Muscle of leg (tissue), 11 donors: ENCODE data around the gene HSF2BP. TPM values are rescaled to one million over a fixed set of nuclear protein-coding genes. Genes with fewer than 3 reads are reported as not detected.
"Not testable (repeated sequence)": the region's sequence is repeated elsewhere in the genome, so short reads cannot be mapped to it uniquely, and the experiment has no call there.

ENCODE experiments used
- DNase-seq: peaks from one replicate; pipeline ENCODE4 v3.0.0; 2013
- H3K27ac ChIP-seq: one replicate; pipeline ENCODE4 v1.5.1; 2013; ENCODE audit warnings: mild to moderate bottlenecking, low read length, control low read depth
- H3K27me3 ChIP-seq: one replicate; pipeline ENCODE4 v1.6.1; 2013; ENCODE audit warnings: low read length; ENCODE audit not compliant: control insufficient read depth, insufficient read depth
- H3K36me3 ChIP-seq: one replicate; pipeline ENCODE4 v1.6.1; 2013; ENCODE audit warnings: low read length; ENCODE audit not compliant: control insufficient read depth, insufficient read depth
- H3K4me1 ChIP-seq: one replicate; pipeline ENCODE4 v1.6.1; 2013; ENCODE audit warnings: low read length; ENCODE audit not compliant: control insufficient read depth, insufficient read depth
- H3K4me3 ChIP-seq: one replicate; pipeline ENCODE4 v1.5.1; 2013; ENCODE audit warnings: low read length, control low read depth
- H3K9me3 ChIP-seq: replicated peaks from 2 replicates; pipeline ENCODE4 v1.6.1; 2013; ENCODE audit warnings: low read depth, low read length; ENCODE audit not compliant: control insufficient read depth
- WGBS: methylation state at CpG from one replicate; pipeline ENCODE4 v1.1.5; 2013; ENCODE audit warnings: missing lambda C conversion rate; ENCODE audit not compliant: insufficient coverage; 5-methylcytosine and 5-hydroxymethylcytosine counted together
- polyA plus RNA-seq, 8 donors: library from polyadenylated mRNA; unstranded; fragments of 120-200 nt; gene quantifications; one replicate each; pipeline versions ENCODE4 v1.2.1 to v1.2.3, GENCODE V29; 2013; ENCODE audit warnings: inconsistent platforms in 1 of 8, low replicate concordance in 1 of 8; ENCODE audit not compliant: insufficient read length in 8 of 8, insufficient read depth in 1 of 8
- total RNA-seq: library from RNA; stranded (reverse); fragments of 120-200 nt; gene quantifications from one replicate; pipeline ENCODE4 v1.2.4, GENCODE V29; 2013

Gene HSF2BP
- total and polyA plus RNA-seq, 9 donors = 0.68 to 1.2 (median 0.93) TPM

- not testable (repeated sequence) for H3K9me3 ChIP-seq, H3K4me3 ChIP-seq, H3K27me3 ChIP-seq, H3K4me1 ChIP-seq, DNase-seq, H3K36me3 ChIP-seq, H3K27ac ChIP-seq
- WGBS = no CpG with 5 or more reads among the region's 15 CpGs
Observed at GRCh38 chr21:43503075-43503750, 156.1 kb downstream of the HSF2BP start.

DNA sequence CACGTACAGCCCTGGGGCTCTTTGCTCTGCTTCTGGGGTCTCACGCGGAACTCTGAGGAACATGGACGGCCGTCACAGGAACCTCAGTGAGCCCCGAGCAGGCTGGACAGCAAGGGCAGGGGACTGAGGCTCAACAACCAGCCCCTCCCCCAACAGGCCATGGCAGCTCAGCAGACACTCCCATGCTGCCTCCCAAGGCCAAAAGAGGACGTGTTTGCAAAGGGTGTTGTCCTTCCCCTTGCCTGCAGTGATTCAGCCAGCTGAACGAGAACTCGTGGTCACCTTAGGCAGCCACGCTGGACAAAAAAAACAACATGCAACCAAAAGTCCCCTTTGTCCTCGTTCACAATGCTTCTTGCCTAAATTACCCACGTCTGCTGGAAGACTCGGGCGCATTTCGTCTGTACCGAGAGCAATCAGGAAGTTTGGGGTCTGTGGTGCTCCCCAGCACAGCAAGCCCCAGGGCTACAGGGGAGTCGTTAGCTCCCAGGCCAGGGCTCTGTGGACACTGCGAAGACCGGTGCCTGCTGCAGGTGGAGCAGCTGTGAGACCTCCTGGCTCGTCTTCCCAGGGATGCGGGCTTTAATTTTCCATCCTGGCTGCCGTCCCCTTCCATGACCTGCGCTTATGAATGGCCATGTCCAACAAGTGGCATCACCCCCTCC is 156.7 kb downstream of the HSF2BP start:
- H3K27ac ChIP-seq, DNase-seq, H3K4me3 ChIP-seq, H3K4me1 ChIP-seq, H3K27me3 ChIP-seq, H3K9me3 ChIP-seq, H3K36me3 ChIP-seq: not testable (repeated sequence)
- WGBS = no CpG with 5 or more reads among the region's 23 CpGs

DNA sequence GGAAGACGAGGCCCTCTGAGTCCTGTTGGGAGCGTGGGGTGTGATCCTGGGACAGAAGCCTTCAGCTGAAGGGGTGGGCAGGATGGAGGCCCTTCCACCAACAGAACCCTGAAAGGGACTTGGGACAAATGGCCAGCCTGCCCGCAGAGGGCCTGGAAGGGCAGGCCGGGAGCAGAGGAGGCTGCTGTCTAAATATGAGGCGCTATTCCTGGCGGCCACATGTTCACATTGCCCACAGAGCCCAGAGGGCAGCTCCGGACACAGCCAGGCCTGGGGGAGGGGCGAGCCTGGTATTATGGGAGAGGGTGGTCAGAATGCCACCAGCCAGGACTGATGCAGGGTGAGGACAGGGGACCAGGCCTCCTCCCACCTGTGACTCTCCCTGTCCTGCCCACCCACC is 160.4 kb downstream of the HSF2BP start:
- H3K4me3 ChIP-seq = not testable (repeated sequence)

DNA sequence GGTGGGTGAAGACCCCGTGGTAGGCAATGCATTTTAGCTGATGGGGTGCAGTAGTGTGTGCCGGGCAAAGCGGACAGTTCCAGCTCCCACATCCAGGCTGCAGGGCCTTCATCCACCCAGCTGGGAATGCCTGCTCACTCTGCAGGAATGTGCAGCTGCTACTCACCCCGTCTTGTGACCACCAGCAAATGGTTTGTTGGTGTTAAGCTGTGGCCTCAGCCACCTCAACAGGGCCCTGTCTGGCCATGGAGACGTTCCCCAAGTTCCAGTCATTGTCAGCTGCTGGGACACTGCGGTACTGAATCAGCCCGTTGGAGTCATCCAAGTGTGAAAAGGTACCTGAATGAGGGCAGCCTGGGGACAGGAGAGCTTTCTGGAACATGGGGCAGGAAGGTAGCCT is 161.2 kb downstream of the HSF2BP start:
- not testable (repeated sequence) for H3K9me3 ChIP-seq, H3K27ac ChIP-seq

More for the DNA sequence above, 160.4 kb downstream of the HSF2BP start:
- not testable (repeated sequence) for H3K27me3 ChIP-seq, H3K4me1 ChIP-seq, H3K9me3 ChIP-seq, H3K36me3 ChIP-seq, DNase-seq, H3K27ac ChIP-seq
- no CpG with 5 or more reads among the region's 8 CpGs for WGBS

DNA sequence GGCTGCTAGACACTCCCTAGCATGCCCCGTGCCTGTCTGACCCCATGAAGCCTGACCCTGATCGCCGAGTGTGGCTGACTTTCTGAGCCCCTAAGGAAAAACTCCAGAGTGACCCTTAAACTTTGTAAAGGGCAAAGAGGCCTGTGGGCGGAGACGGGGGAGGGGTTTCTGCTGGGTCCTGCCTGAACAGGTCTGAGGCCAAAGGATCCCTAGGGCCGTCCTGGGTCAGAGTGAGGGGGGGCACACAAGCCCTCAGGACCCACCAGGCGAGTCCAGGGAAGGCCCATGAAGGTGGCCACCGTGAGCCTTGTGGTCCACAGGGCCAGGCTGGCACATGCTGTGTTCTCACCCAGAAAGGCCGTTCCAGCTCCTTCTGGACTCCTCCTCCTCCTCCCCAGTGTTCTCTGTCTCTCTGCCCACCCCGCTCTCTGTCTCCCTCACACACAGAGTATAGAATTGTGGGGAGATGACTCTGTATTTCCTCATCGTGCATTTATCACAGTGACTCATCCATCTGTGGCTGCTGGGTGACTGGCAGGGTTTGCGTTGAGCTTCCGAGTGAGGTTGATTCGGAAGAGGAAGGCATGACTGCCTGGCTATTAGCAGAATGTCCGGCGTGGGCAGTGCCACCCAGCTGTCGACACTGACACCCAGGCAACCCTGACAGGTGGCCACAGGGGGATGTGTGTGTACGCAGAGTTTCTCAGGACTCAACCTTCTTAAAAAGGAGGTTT is 164.8 kb downstream of the HSF2BP start:
- not testable (repeated sequence) for H3K9me3 ChIP-seq, H3K27me3 ChIP-seq, H3K4me1 ChIP-seq, H3K36me3 ChIP-seq, DNase-seq, H3K27ac ChIP-seq, H3K4me3 ChIP-seq
- WGBS = no CpG with 5 or more reads among the region's 18 CpGs

More for the DNA sequence above, 161.2 kb downstream of the HSF2BP start:
- not testable (repeated sequence) for H3K4me3 ChIP-seq, DNase-seq, H3K36me3 ChIP-seq, H3K4me1 ChIP-seq, H3K27me3 ChIP-seq
- no CpG with 5 or more reads among the region's 7 CpGs for WGBS

DNA sequence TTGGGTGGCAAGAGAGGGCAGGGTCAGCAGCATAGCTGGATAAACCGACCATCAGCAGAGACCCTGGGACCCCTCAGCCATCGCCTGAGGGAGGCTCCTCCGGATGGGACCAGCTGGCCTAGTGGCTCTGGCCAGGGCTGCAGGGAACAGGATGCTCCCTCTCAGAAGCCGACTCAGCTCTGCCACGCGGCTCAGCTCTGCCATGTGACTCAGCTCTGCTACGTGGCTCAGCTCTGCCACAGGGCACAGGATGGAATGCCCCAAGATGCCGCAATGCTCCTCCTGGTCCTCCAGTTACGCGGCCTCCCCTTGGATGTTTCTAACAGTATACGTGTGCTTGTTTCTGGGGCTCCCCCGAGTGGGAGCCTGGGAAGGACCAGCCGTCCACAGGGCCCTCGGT is 165.8 kb downstream of the HSF2BP start:
- H3K27ac ChIP-seq, H3K4me3 ChIP-seq, H3K27me3 ChIP-seq, H3K9me3 ChIP-seq, H3K36me3 ChIP-seq, DNase-seq, H3K4me1 ChIP-seq: not testable (repeated sequence)
- no CpG with 5 or more reads among the region's 14 CpGs for WGBS

DNA sequence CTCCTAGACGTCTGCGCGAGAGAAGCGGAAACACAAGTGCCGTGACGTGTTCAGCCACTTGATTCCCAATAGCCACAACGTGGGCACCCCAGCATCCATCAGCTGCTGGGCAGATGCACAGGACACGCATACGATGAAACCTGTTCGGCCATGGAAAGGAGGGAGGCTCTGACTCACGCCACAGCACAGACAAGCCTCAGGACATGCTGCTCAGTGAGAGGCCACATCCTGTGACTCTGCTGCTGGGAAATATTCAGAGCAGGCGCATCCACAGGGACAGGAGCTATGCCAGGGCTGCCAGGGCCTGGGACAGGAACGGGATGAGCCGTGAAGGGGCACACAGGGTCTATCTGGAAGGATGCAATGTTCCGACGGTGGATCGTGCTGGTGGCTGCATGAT is 171.1 kb downstream of the HSF2BP start:
- no CpG with 5 or more reads among the region's 17 CpGs for WGBS
- DNase-seq = not testable (repeated sequence)

DNA sequence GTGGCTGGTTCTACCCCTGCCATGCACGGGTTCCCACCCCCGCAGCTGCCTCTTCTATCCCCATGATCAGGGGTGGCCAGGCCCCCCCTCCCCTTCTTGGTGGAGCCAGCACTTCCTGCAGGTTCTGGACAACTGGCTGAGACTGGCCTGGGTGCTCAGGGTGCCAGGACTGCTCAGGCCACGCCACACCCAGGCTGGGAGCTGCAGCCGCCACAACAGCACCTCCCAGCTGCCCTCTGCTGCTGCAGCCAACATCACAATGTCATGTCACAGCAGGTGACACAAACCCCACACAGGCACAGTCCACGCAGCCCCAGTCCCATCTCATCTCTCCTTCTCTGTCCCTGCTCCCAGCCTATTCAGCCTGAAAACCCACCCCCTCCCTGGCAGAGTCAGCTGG is 173.2 kb downstream of the HSF2BP start:
- not testable (repeated sequence) for H3K4me1 ChIP-seq, DNase-seq, H3K9me3 ChIP-seq, H3K4me3 ChIP-seq, H3K36me3 ChIP-seq, H3K27me3 ChIP-seq, H3K27ac ChIP-seq
- WGBS = no CpG with 5 or more reads among the region's 5 CpGs

More for the DNA sequence above, 171.1 kb downstream of the HSF2BP start:
- not testable (repeated sequence) for H3K36me3 ChIP-seq, H3K27ac ChIP-seq, H3K27me3 ChIP-seq, H3K4me3 ChIP-seq, H3K9me3 ChIP-seq, H3K4me1 ChIP-seq

DNA sequence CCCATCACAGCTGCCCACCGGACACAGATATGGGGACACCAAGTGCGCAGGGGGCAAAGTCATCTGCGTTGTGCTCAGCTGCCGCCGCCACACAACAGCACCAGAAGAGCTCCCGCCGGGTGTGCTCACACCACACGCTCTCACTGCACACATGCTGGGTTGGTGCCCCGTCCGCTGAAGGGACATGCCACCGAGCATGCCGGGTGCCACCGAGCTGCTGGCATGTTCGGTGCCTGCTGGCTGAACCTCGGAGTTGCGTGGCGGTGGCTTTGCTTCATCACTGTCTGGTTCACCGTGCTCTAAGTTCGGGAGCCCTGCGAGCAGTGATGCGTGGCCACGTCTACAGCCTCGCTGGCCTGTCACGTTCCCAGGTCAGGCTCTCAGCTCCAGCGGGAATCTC is 174.3 kb downstream of the HSF2BP start:
- not testable (repeated sequence) for H3K27ac ChIP-seq, H3K4me3 ChIP-seq, DNase-seq, H3K27me3 ChIP-seq, H3K4me1 ChIP-seq, H3K36me3 ChIP-seq, H3K9me3 ChIP-seq
- no CpG with 5 or more reads among the region's 25 CpGs for WGBS

GRCh38 chr21:43479197-43479596 is 180.1 kb downstream of the HSF2BP start:
- H3K4me3 ChIP-seq, H3K9me3 ChIP-seq, H3K4me1 ChIP-seq, H3K36me3 ChIP-seq, H3K27me3 ChIP-seq, H3K27ac ChIP-seq, DNase-seq: not testable (repeated sequence)
- WGBS = no CpG with 5 or more reads among the region's 13 CpGs
